ENCODE data around the gene RFPL4A. TPM values are rescaled to one million over a fixed set of nuclear protein-coding genes. Genes with fewer than 3 reads are reported as not detected.
"Not testable (repeated sequence)": the region's sequence is repeated elsewhere in the genome, so short reads cannot be mapped to it uniquely, and the experiment has no call there.

RFPL4A gene
- total and polyA plus RNA-seq, 2 of the 8 experiments (the other 6 are each of a cell fraction or from before 2014, with no cell fraction given), result not detected

GRCh38 chr19:55769632-55770031, 10.7 kb downstream of the RFPL4A start:
- H2BK5ac ChIP-seq (ENCODE audit: low read depth, low read length); H2BK120ac ChIP-seq (replicated peaks; ENCODE audit: low read depth, low read length); FAIRE-seq; H2BK12ac ChIP-seq (ENCODE audit: low read depth, low read length); H3K4ac ChIP-seq (replicated peaks; ENCODE audit: insufficient read length, low read depth, low read length); POLR2A ChIA-PET (ENCODE audit: partially characterized antibody); H3K23ac ChIP-seq (ENCODE audit: insufficient read length); H3K79me2 ChIP-seq (ENCODE audit: control insufficient read depth in 1 of 2, insufficient read depth in 2 of 2, low read length in 2 of 2); H3K79me1 ChIP-seq (ENCODE audit: low read depth, low read length); H3K4me3 ChIP-seq (ENCODE audit: extremely low read depth in 1 of 4, insufficient read depth in 2 of 4, low read depth in 3 of 4, low read length in 4 of 4); H3K36me3 ChIP-seq (ENCODE audit: control insufficient read depth in 2 of 4, insufficient read depth in 4 of 4, low read length in 3 of 4); H2BK15ac ChIP-seq (ENCODE audit: low read length); H2BK20ac ChIP-seq (ENCODE audit: low read length); DNase-seq (ENCODE audit: low read depth in 1 of 2, low spot score in 2 of 2); H3K18ac ChIP-seq (ENCODE audit: extremely low read depth, low read length); H2AFZ ChIP-seq (ENCODE audit: low read length); H3K27ac ChIP-seq (ENCODE audit: low read depth, low read length); H3K56ac ChIP-seq (replicated peaks; ENCODE audit: insufficient read length, low read depth, low read length); H4K5ac ChIP-seq (ENCODE audit: insufficient read length, low read depth, low read length); H3K23me2 ChIP-seq (ENCODE audit: low read depth, low read length); H3K14ac ChIP-seq (ENCODE audit: insufficient read length); H4K91ac ChIP-seq (replicated peaks; ENCODE audit: insufficient read length, low read length); H4K20me1 ChIP-seq (replicated peaks in 1 of 2; ENCODE audit: control insufficient read depth in 1 of 2, insufficient read depth in 2 of 2, low read length in 2 of 2); H3K9ac ChIP-seq (replicated peaks in 1 of 4; ENCODE audit: extremely low read depth in 1 of 4, low read depth in 3 of 4, low read length in 3 of 4); H3K4me1 ChIP-seq (replicated peaks in 1 of 4; ENCODE audit: control insufficient read depth in 3 of 4, insufficient read depth in 4 of 4, low read length in 3 of 4); CTCF ChIA-PET (ENCODE audit: partially characterized antibody); H3K27me3 ChIP-seq (replicated peaks in 1 of 4; ENCODE audit: control insufficient read depth in 3 of 4, extremely low read depth in 1 of 4, insufficient read depth in 3 of 4, low read length in 3 of 4); H2AK5ac ChIP-seq (ENCODE audit: low read depth, low read length); H3K4me2 ChIP-seq (ENCODE audit: insufficient read depth in 1 of 2, low read depth in 2 of 2, low read length in 2 of 2); H4K8ac ChIP-seq (ENCODE audit: extremely low read depth, insufficient read depth, low read length): not testable (repeated sequence)
- peaks cover 39 to 44% of the 10 kb centered on the region in 2 experiments for H3K9me3 ChIP-seq (ENCODE audit: insufficient read depth in 2 of 2, low read depth in 1 of 2, low read length in 1 of 2)
- WGBS, 2 experiments (ENCODE audit: extremely low coverage in 1 of 2, insufficient coverage in 1 of 2, insufficient read length in 1 of 2, insufficient replicate concordance in 2 of 2, low coverage in 1 of 2, low lambda C conversion rate in 2 of 2, missing lambda C conversion rate in 1 of 2), result 56% methylated on average over 3 of the region's 3 CpGs; no CpG with 5 or more reads in 1 of the 2 experiments

All from H1 (cell line).